Chondrocyte (in vitro differentiated cells): ENCODE results near the gene SDHD. TPM values are rescaled to one million over a fixed set of nuclear protein-coding genes. Genes with fewer than 3 reads are reported as not detected.

Experiments
- DNase-seq: peaks from one replicate; pipeline ENCODE4 v3.0.0; 2021; ENCODE audit warnings: mixed read lengths, low spot score
- H3K27ac Mint-ChIP-seq: one replicate; pipeline ENCODE4 v1.8.0; 2021; ENCODE audit warnings: mild to moderate bottlenecking, moderate library complexity, mixed read lengths; ENCODE audit not compliant: unreplicated experiment
- H3K27me3 Mint-ChIP-seq: 2 replicates; pipeline ENCODE4 v1.8.0; 2021; ENCODE audit warnings: low read depth, mixed read lengths
- H3K36me3 Mint-ChIP-seq: 2 replicates; pipeline ENCODE4 v1.8.0; 2021; ENCODE audit warnings: low read depth, mixed read lengths
- H3K4me1 Mint-ChIP-seq: 2 replicates; pipeline ENCODE4 v1.8.0; 2021; ENCODE audit warnings: low read depth, mild to moderate bottlenecking, mixed read lengths
- H3K4me3 Mint-ChIP-seq: one replicate; pipeline ENCODE4 v1.8.0; 2021; ENCODE audit warnings: mild to moderate bottlenecking, moderate library complexity, mixed read lengths; ENCODE audit not compliant: unreplicated experiment
- H3K9me3 Mint-ChIP-seq: 2 replicates; pipeline ENCODE4 v1.8.0; 2021; ENCODE audit warnings: low read depth, mixed read lengths
- total RNA-seq: library from RNA; stranded (reverse); gene quantifications from 3 replicates; pipeline ENCODE4 v1.2.1, GENCODE V29; 2021
- TF ChIP-seq, protein P1 (sequence below): fragments of 200-600 bp; sonication (generic); IDR thresholded peaks from 2 replicates; pipeline ENCODE4 v1.5.0; 2021; ENCODE audit warnings: antibody characterized with exemption, mild to moderate bottlenecking, moderate library complexity

SDHD gene
- total RNA-seq, 1 donor from 2014 or later = 52.0 TPM

DNA sequence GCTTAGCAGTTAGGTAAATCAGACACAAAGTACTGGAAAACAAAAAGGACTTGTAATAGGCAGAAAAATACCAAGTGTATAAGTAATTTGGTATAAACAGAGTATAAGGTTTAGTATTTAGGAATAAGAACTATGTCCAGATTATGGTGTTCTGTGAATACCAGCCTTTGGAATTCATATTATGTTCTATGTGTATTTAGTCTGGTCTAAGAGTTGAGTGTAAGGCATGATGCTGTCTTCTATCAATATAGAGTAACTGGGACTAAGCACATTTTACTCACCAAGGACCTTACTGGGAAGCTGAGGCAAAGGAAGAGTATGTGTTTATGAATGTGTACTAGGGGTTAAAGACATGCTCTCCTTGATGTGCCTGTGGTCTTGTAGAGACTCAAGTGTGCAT lies 9.5 kb downstream of the SDHD start:
- no peak overlapping the region for H3K4me3 Mint-ChIP-seq

DNA sequence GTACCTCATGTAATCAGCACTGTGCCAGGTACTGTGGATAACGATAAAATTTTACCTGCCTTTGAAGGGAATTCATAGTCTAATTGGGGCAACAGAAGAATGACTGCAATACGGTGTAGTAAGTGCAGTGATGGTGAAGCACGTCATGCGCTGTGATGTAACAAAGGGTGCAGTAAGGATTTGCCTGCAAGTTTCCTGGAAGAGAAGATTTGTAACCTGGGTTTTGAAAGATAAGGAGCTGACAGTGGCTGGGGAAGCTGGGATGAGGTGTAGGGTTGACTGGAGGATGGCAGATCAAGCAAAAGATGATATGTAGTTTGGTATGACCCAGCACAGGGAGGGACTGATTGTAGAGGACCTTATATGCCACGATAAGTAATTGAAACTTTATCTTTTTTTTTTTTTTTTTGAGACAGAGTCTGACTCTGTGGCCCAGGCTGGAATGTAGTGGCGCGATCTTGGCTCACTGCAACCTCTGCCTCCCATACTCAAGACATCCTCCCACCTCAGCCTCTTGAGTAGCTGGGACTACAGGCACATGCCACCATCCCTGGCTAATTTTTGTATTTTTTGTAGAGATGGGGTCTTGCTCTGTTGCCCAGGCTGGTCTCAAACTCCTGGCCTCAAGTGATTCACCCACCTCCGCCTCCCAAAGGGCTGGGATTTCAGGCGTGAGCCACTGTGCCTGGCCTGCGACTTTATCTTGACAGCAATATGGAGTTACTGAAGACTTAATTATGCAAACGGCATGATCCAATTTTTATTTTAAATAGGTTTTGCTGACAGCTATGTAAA lies 11.3 kb downstream of the SDHD start:
- no peak for DNase-seq
- no peaks in the 10 kb centered on the region for H3K9me3 Mint-ChIP-seq
- peaks cover 10% of the 10 kb centered on the region for H3K36me3 Mint-ChIP-seq
- no peak overlapping the region for H3K4me3 Mint-ChIP-seq
- H3K4me1 Mint-ChIP-seq = peaks cover 42% of the 10 kb centered on the region
- TF ChIP-seq, protein P1, sequence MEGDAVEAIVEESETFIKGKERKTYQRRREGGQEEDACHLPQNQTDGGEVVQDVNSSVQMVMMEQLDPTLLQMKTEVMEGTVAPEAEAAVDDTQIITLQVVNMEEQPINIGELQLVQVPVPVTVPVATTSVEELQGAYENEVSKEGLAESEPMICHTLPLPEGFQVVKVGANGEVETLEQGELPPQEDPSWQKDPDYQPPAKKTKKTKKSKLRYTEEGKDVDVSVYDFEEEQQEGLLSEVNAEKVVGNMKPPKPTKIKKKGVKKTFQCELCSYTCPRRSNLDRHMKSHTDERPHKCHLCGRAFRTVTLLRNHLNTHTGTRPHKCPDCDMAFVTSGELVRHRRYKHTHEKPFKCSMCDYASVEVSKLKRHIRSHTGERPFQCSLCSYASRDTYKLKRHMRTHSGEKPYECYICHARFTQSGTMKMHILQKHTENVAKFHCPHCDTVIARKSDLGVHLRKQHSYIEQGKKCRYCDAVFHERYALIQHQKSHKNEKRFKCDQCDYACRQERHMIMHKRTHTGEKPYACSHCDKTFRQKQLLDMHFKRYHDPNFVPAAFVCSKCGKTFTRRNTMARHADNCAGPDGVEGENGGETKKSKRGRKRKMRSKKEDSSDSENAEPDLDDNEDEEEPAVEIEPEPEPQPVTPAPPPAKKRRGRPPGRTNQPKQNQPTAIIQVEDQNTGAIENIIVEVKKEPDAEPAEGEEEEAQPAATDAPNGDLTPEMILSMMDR = no peak
- H3K27ac Mint-ChIP-seq = peak overlapping the region; percentile 30
- H3K27me3 Mint-ChIP-seq = no peaks in the 10 kb centered on the region

More for the DNA sequence above, 9.5 kb downstream of the SDHD start:
- no peaks in the 10 kb centered on the region for H3K9me3 Mint-ChIP-seq
- H3K27ac Mint-ChIP-seq = peak overlapping the region; percentile 50
- peaks cover 24% of the 10 kb centered on the region for H3K36me3 Mint-ChIP-seq
- H3K27me3 Mint-ChIP-seq = no peaks in the 10 kb centered on the region
- DNase-seq = no peak
- TF ChIP-seq, protein P1 = no peak
- H3K4me1 Mint-ChIP-seq = peaks cover 36% of the 10 kb centered on the region

DNA sequence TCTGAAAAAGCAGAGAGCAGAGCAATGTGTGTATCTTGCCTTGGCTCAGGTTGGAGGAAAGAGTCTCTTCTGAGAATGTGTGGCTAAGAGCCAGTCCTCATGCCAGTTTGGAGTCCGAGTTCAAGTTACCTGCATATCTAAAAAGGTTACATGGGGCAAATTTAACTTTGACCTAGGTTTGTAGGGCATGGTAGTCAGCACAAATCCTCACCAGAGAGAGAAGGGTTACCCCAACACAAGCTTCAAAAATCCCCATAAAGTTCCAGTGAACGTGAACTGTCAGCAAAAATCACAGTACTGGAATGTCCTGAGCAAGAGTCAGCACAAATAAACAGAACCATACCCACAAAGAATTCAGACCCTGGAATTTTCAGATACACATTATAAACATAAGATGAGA lies 13.8 kb downstream of the SDHD start:
- Mint-ChIP-seq H3K27ac (peak overlapping the region; percentile 87), H3K4me1 (peaks cover 42% of the 10 kb centered on the region), H3K27me3 (no peaks in the 10 kb centered on the region), H3K9me3 (no peaks in the 10 kb centered on the region), H3K36me3 (peaks cover 5% of the 10 kb centered on the region), H3K4me3 (peak overlapping the region; percentile 0)
- TF ChIP-seq, protein P1 = no peak
- no peak for DNase-seq

DNA sequence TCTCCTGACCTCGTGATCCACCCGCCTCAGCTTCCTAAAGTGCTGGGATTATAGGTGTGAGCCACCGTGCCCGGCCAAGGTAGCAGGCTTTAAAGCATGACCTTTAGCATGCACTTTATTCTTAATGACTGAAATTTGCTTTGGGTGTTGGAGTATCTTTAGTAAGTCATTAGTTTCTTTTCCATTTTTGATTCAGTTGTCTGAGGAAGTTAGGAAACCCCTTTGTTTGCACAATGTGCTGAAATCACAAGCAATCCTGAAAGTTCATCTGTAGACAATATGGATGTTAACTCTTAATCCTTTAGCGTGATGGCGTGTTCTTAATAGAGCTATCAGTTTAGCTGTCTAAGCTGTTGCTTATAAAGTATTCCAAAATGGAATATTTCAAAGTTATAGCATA lies 16.8 kb downstream of the SDHD start:
- TF ChIP-seq, protein P1 = no peak
- Mint-ChIP-seq H3K4me1 (peaks cover 23% of the 10 kb centered on the region), H3K36me3 (peaks cover 2% of the 10 kb centered on the region), H3K27ac (no peak overlapping the region), H3K27me3 (no peaks in the 10 kb centered on the region), H3K4me3 (no peak overlapping the region), H3K9me3 (no peaks in the 10 kb centered on the region)
- no peak for DNase-seq

DNA sequence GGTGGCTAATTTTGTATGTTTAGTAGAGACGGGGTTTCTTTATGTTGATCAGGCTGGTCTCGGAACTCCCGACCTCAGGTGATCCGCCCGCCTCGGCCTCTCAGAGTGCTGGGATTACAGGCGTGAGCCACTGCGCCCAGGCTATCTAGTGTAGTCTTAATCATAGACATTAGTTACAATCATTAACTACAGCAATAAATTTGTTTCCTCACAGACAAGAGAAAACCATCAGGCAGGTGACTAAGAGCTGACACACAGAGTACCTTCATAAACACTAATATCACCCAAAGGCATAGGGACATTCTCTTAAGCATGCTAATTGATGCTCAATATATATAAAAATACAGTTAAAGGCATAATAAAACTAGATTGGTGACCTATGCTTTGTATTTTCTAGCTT lies 19.4 kb downstream of the SDHD start:
- H3K36me3 Mint-ChIP-seq = no peaks in the 10 kb centered on the region
- no peak overlapping the region for H3K4me3 Mint-ChIP-seq
- TF ChIP-seq, protein P1 = no peak
- peaks cover 3% of the 10 kb centered on the region for H3K9me3 Mint-ChIP-seq
- no peak overlapping the region for H3K27ac Mint-ChIP-seq
- H3K4me1 Mint-ChIP-seq = peaks cover 7% of the 10 kb centered on the region
- H3K27me3 Mint-ChIP-seq = no peaks in the 10 kb centered on the region
- no peak for DNase-seq
